ENCODE results near the gene RHEB.

- no peak for TF ChIP-seq ARNTL (CRISPR knock-in tag; IDR thresholded peaks at IDR 0.05; ENCODE audit: borderline replicate concordance, low read depth)
- no peak for TF ChIP-seq ZFP3 (CRISPR knock-in tag; IDR thresholded peaks at IDR 0.05)
- TF ChIP-seq RARB (CRISPR knock-in tag; IDR thresholded peaks at IDR 0.05): no peak
- TF ChIP-seq CSDC2 (CRISPR knock-in tag; IDR thresholded peaks at IDR 0.05): no peak
- TF ChIP-seq ZNF8 (CRISPR knock-in tag; IDR thresholded peaks at IDR 0.05): no peak
- no peak for TF ChIP-seq CSRNP3 (CRISPR knock-in tag; IDR thresholded peaks at IDR 0.05)
- TF ChIP-seq ZNF565 (CRISPR knock-in tag; conservative IDR thresholded peaks at IDR 0.05; ENCODE audit: low read depth): no peak
- no peak for TF ChIP-seq CREB5 (CRISPR knock-in tag; IDR thresholded peaks at IDR 0.05; ENCODE audit: low read depth)
- no peak for TF ChIP-seq PPARA (CRISPR knock-in tag; IDR thresholded peaks at IDR 0.05; ENCODE audit: borderline replicate concordance)
- no peak for TF ChIP-seq ZFP30 (CRISPR knock-in tag; IDR thresholded peaks at IDR 0.05)
Measured at GRCh38 chr7:151451156-151451555, 68.5 kb downstream of the RHEB start.
